Measurements from ENCODE around the gene MAP3K20.

DNA sequence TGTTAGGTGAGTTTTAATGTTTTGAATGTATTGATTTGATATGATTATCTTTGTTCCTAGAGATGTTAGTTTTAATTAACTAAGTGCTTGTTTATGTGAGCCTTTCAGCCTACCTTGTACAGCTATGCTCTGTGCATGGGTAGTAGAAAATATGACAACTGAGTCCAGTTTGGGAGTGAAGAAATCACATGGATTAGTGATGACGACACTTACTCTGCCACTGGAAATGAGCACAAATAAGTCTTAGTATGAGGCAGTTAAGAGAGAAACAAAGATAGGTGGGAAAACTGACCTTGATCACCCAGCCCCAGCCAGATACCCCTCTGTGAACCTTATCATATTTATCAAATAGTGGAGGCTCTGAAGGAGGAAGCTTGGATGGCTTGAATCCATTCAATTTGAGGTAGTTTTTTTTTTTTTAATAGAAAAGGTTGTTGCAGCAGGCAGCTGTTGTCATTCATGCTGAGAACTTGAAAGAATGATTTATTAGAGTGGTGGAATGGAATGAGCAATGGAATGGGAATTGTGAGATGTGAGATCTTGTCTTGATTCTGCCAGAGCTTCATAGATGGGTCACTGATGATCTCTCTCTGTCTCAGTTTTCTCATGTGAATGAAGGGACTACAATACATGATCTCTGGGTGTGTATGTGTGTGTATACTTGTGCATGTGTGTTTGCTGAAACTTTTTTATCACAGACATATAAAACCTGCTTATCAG, 96.4 kb downstream of the MAP3K20 start:
- TF ChIP-seq POLR2AphosphoS5 (IDR thresholded peaks at IDR 0.05; ENCODE audit: low read depth, low read length), result no peak
- no peak for TF ChIP-seq POLR2A (IDR thresholded peaks at IDR 0.05; ENCODE audit: low read depth, low read length)
